RWPE2 (cell line): ENCODE data around the gene C1QTNF7.
A peak's percentile ranks its signal among the peaks of the same experiment; 100 is the strongest.

Experiments
- ATAC-seq: fragments of 200-7000 bp; cut with Tn5 transposase; 3 replicates; pipeline ENCODE4 v1.9.1; 2021; ENCODE audit warnings: low read depth
- DNase-seq: peaks from one replicate; pipeline ENCODE4 v3.0.0-alpha.2; 2020; ENCODE audit warnings: low spot score
- H3K27ac ChIP-seq: fragments of 450-650 bp; 2 replicates; pipeline ENCODE4 v1.5.1; 2017; ENCODE audit warnings: mild to moderate bottlenecking; ENCODE audit not compliant: poor library complexity, severe bottlenecking
- H3K27me3 ChIP-seq: fragments of 250-450 bp; sonication (Bioruptor Pico); 2 replicates; pipeline ENCODE4 v1.5.1; 2021; ENCODE audit warnings: mild to moderate bottlenecking, moderate library complexity; ENCODE audit not compliant: insufficient read depth, poor library complexity, severe bottlenecking
- H3K36me3 ChIP-seq: fragments of 250-450 bp; sonication (Bioruptor Pico); 2 replicates; pipeline ENCODE4 v1.5.1; 2020; ENCODE audit warnings: low read depth, mild to moderate bottlenecking, moderate library complexity
- H3K4me1 ChIP-seq: fragments of 250-450 bp; sonication (Bioruptor Pico); 2 replicates; pipeline ENCODE4 v1.5.1; 2021; ENCODE audit warnings: mild to moderate bottlenecking, moderate library complexity; ENCODE audit not compliant: insufficient read depth, poor library complexity, severe bottlenecking
- H3K4me3 ChIP-seq: fragments of 250-450 bp; sonication (Bioruptor Pico); 2 replicates; pipeline ENCODE4 v1.5.1; 2021; ENCODE audit warnings: mild to moderate bottlenecking, moderate library complexity; ENCODE audit not compliant: severe bottlenecking
- H3K9me3 ChIP-seq: fragments of 250-450 bp; sonication (Bioruptor Pico); 2 replicates; pipeline ENCODE4 v1.5.1; 2021; ENCODE audit warnings: mild to moderate bottlenecking, moderate library complexity; ENCODE audit not compliant: severe bottlenecking
- TF ChIP-seq, protein P1 (sequence below): fragments of 450-650 bp; IDR thresholded peaks from one replicate; pipeline ENCODE4 v1.5.1; 2017; ENCODE audit warnings: mild to moderate bottlenecking, moderate library complexity; ENCODE audit not compliant: poor library complexity, severe bottlenecking

The C1QTNF7 gene

DNA sequence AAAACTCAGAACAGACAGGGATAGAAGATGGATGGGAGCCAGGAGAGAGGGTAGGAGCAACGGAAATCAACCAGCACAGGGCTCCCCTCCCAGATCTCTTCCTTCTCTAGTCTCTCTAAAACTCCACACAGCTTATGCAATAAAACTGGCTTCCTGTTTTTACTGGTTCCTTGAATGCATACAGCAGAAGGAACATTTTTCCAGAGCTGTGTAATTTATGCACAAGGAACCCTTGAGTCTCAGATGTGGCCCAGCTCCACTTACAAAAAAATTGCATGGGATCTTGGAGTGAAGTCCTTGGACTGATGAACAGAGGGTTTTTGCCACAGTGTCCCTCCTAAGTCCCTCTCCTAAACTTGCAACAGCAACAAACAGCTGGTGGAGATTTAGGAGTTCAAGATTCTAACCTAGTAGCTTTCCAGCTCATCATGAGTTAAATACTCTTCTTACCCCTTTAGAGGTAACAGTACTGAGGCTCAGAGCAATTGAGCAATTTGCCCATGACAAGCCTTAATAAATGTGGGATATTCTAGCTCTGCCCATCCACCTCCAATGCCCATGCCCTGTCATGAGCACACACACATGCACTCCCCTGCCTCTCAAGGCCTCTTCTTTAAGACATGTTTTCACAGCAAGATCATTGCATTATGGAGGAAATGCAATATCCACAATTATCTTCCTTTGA lies 23.5 kb downstream of the C1QTNF7 start:
- ATAC-seq, result no peak; the same call in 2 of the 3 replicates
- no peaks in the 10 kb centered on the region for H3K36me3 ChIP-seq

GRCh38 chr4:15451866-15452765 lies 24.3 kb downstream of the C1QTNF7 start:
- TF ChIP-seq, protein P1, sequence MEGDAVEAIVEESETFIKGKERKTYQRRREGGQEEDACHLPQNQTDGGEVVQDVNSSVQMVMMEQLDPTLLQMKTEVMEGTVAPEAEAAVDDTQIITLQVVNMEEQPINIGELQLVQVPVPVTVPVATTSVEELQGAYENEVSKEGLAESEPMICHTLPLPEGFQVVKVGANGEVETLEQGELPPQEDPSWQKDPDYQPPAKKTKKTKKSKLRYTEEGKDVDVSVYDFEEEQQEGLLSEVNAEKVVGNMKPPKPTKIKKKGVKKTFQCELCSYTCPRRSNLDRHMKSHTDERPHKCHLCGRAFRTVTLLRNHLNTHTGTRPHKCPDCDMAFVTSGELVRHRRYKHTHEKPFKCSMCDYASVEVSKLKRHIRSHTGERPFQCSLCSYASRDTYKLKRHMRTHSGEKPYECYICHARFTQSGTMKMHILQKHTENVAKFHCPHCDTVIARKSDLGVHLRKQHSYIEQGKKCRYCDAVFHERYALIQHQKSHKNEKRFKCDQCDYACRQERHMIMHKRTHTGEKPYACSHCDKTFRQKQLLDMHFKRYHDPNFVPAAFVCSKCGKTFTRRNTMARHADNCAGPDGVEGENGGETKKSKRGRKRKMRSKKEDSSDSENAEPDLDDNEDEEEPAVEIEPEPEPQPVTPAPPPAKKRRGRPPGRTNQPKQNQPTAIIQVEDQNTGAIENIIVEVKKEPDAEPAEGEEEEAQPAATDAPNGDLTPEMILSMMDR, result no peak
- H3K4me3 ChIP-seq, result no peak overlapping the region

More for the DNA sequence above, 23.5 kb downstream of the C1QTNF7 start:
- Histone ChIP-seq H3K27ac (peak overlapping the region; percentile 73), H3K4me3 (no peak overlapping the region), H3K27me3 (no peaks in the 10 kb centered on the region), H3K4me1 (peaks cover 20% of the 10 kb centered on the region), H3K9me3 (no peaks in the 10 kb centered on the region)
- TF ChIP-seq, protein P1, result no peak
- no peak for DNase-seq

DNA sequence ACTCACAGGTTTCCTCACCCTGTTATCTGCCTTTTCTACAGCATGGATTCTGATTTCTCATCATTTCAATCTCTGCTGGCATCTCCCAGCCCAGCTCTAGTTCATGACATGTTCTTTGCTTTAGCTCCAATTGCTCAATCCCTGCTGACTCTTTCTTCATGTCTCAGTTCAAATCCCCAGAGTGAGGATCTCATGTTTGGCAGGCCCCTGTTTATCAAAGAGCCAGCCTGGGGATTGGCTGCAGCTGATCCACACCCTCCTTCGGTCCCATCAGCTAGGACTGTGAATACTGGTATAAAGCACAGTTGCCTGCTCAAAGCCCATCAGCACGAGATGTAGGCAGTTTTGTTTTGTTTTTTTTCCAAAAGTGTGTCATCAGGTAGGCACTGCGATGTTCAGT lies 27.5 kb downstream of the C1QTNF7 start:
- ATAC-seq (no peak), DNase-seq (no peak)
- no peaks in the 10 kb centered on the region for H3K27me3 ChIP-seq
- TF ChIP-seq, protein P1, result no peak
- H3K9me3 ChIP-seq, result no peaks in the 10 kb centered on the region
- no peak overlapping the region for H3K4me3 ChIP-seq
- no peaks in the 10 kb centered on the region for H3K36me3 ChIP-seq
- H3K27ac ChIP-seq, result no peak overlapping the region
- peaks cover 20% of the 10 kb centered on the region for H3K4me1 ChIP-seq

More at GRCh38 chr4:15451866-15452765, 24.3 kb downstream of the C1QTNF7 start:
- no peaks in the 10 kb centered on the region for H3K36me3 ChIP-seq
- DNase-seq (no peak), ATAC-seq (peak; percentile 90)
- no peaks in the 10 kb centered on the region for H3K27me3 ChIP-seq
- no peaks in the 10 kb centered on the region for H3K9me3 ChIP-seq
- H3K27ac ChIP-seq, result peak overlapping the region; percentile 73
- peaks cover 20% of the 10 kb centered on the region for H3K4me1 ChIP-seq

DNA sequence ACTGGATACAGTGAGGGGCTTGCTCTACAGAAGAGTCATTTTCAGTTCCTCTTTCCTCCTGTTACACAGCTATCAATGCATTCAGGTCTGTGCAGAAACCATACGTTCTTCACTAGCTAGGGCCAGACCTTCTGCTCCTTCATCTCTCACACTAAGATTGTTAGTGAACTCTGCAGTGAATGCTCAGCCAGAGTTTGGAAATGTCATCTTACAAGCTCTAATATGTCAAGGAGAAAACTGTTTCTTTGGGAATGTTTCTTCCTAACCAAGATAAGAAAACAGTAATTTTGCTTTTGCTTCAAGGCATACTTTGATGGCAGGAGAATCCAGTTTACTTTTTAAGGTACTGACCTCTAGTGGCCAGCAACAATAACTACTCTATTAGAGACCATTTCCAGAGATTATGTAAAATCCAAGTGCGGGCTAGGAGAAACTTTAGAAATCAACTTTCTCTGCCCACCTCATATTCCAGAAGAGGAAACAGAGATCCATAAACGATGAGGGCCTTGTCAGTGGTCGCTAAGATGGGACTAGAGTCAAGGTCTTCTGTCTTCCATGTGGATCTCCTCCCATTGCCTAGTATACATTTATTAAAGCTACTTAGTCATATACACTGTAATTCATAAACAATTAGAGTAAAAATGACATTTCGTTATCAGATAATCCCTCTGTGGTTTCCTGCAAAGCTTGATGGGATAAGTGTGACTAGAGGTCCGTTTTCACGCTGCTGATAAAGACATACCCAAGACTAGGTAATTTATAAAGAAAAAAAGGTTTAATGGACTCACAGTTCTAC lies 29.8 kb downstream of the C1QTNF7 start:
- Histone ChIP-seq H3K27ac (no peak overlapping the region), H3K4me1 (peaks cover 1% of the 10 kb centered on the region), H3K27me3 (no peaks in the 10 kb centered on the region), H3K36me3 (no peaks in the 10 kb centered on the region), H3K4me3 (no peak overlapping the region), H3K9me3 (no peaks in the 10 kb centered on the region)
- TF ChIP-seq, protein P1, result peak; percentile 87
- DNase-seq (no peak), ATAC-seq (peak; percentile 58; the same call in 2 of the 3 replicates)
